NB4 (cell line): ENCODE results near the gene SPEG.

ENCODE experiments used
- DNase-seq: peaks from one replicate; pipeline ENCODE4 v3.0.0; 2010; ENCODE audit warnings: low read depth
- H3K4me3 ChIP-seq: one replicate; pipeline ENCODE4 v1.5.1; 2011; ENCODE audit warnings: mild to moderate bottlenecking, low read depth, low read length, moderate library complexity
- MYC ChIP-seq: IDR thresholded peaks from 2 replicates; pipeline ENCODE4 v1.6.1; 2011; ENCODE audit warnings: low read depth, low read length
- POLR2A ChIP-seq: IDR thresholded peaks from 2 replicates; pipeline ENCODE4 v1.6.1; 2011; ENCODE audit warnings: mild to moderate bottlenecking; ENCODE audit not compliant: insufficient read length; ENCODE audit errors: extremely low read depth
- TF ChIP-seq, protein P1 (sequence below): IDR thresholded peaks from one replicate; pipeline ENCODE4 v1.5.1; 2012; ENCODE audit warnings: low read depth, low read length
- TF ChIP-seq, protein P2 (sequence below): IDR thresholded peaks from 2 replicates; pipeline ENCODE4 v1.6.1; 2011; ENCODE audit warnings: low read depth, low read length

SPEG gene

DNA sequence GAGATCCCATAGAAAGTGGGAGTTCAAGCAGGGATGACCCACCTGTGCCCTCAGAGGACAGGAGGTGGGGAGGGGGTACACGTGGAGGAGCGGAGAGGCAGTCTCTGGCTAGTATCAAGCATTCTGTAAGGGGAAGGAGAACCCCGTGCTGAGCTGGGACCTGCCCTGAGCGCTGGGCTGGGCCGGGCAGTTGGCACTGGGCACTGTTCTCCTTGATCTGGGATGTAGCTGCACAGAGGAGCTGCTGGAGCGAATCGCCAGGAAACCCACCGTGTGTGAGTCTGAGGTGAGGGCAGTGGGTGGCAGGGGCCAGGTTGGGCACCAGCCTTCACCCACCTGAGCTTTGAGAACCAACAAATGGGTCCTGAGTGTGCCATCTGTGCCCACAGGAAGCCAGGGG is 44.3 kb downstream of the SPEG start:
- no peak for TF ChIP-seq MYC
- H3K4me3 ChIP-seq: no peak overlapping the region
- DNase-seq: no peak

DNA sequence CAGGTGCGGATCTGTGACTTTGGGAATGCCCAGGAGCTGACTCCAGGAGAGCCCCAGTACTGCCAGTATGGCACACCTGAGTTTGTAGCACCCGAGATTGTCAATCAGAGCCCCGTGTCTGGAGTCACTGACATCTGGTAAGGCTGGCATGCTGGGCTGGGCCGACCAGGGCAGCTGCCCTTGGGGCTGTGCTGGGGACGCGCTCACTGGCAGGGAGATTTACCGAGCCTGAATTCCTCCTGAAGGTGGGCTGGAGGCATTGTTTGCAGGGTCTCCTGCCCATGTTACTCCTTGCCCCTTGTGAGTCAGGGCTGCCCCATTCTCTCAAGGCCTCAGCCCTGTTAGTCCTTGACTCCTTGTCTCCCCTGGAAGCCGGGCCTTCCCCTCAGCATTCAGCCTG is 45.4 kb downstream of the SPEG start:
- no peak for DNase-seq
- no peak overlapping the region for H3K4me3 ChIP-seq
- no peak for TF ChIP-seq MYC
- TF ChIP-seq, protein P1, sequence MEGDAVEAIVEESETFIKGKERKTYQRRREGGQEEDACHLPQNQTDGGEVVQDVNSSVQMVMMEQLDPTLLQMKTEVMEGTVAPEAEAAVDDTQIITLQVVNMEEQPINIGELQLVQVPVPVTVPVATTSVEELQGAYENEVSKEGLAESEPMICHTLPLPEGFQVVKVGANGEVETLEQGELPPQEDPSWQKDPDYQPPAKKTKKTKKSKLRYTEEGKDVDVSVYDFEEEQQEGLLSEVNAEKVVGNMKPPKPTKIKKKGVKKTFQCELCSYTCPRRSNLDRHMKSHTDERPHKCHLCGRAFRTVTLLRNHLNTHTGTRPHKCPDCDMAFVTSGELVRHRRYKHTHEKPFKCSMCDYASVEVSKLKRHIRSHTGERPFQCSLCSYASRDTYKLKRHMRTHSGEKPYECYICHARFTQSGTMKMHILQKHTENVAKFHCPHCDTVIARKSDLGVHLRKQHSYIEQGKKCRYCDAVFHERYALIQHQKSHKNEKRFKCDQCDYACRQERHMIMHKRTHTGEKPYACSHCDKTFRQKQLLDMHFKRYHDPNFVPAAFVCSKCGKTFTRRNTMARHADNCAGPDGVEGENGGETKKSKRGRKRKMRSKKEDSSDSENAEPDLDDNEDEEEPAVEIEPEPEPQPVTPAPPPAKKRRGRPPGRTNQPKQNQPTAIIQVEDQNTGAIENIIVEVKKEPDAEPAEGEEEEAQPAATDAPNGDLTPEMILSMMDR: no peak
- TF ChIP-seq, protein P2, sequence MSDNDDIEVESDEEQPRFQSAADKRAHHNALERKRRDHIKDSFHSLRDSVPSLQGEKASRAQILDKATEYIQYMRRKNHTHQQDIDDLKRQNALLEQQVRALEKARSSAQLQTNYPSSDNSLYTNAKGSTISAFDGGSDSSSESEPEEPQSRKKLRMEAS: no peak
- TF ChIP-seq POLR2A: no peak

DNA sequence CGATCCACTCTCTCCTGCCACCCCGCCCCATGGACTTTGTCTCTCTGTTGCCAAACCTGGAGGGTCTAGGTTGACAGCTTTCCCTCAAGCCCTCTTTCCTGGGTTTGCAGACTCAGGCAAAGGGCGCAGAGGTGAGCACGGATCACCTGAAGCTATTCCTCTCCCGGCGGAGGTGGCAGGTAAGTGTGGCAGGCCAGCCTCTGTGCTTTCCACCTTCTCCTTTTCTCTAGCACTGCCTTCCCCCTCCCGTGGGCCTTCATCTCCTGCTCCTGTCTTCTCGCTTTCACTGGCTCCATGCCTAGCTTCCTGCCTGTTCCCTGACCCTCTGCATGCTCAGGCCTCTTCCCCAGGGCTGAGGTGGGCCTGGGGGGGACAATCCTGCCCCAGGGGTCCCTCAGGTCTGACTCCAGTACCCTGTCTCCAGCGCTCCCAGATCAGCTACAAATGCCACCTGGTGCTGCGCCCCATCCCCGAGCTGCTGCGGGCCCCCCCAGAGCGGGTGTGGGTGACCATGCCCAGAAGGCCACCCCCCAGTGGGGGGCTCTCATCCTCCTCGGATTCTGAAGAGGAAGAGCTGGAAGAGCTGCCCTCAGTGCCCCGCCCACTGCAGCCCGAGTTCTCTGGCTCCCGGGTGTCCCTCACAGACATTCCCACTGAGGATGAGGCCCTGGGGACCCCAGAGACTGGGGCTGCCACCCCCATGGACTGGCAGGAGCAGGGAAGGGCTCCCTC is 48.2 kb downstream of the SPEG start:
- TF ChIP-seq, protein P2: no peak

DNA sequence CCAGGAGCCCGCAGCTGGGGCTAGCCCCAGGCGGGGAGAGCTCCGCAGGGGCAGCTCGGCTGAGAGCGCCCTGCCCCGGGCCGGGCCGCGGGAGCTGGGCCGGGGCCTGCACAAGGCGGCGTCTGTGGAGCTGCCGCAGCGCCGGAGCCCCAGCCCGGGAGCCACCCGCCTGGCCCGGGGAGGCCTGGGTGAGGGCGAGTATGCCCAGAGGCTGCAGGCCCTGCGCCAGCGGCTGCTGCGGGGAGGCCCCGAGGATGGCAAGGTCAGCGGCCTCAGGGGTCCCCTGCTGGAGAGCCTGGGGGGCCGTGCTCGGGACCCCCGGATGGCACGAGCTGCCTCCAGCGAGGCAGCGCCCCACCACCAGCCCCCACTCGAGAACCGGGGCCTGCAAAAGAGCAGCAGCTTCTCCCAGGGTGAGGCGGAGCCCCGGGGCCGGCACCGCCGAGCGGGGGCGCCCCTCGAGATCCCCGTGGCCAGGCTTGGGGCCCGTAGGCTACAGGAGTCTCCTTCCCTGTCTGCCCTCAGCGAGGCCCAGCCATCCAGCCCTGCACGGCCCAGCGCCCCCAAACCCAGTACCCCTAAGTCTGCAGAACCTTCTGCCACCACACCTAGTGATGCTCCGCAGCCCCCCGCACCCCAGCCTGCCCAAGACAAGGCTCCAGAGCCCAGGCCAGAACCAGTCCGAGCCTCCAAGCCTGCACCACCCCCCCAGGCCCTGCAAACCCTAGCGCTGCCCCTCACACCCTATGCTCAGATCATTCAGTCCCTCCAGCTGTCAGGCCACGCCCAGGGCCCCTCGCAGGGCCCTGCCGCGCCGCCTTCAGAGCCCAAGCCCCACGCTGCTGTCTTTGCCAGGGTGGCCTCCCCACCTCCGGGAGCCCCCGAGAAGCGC is 49.1 kb downstream of the SPEG start:
- no peak for DNase-seq
- no peak overlapping the region for H3K4me3 ChIP-seq
- TF ChIP-seq POLR2A: no peak
- no peak for TF ChIP-seq MYC
- TF ChIP-seq, protein P1: no peak
- TF ChIP-seq, protein P2: no peak

More for the DNA sequence above, 48.2 kb downstream of the SPEG start:
- DNase-seq: no peak
- H3K4me3 ChIP-seq: no peak overlapping the region

DNA sequence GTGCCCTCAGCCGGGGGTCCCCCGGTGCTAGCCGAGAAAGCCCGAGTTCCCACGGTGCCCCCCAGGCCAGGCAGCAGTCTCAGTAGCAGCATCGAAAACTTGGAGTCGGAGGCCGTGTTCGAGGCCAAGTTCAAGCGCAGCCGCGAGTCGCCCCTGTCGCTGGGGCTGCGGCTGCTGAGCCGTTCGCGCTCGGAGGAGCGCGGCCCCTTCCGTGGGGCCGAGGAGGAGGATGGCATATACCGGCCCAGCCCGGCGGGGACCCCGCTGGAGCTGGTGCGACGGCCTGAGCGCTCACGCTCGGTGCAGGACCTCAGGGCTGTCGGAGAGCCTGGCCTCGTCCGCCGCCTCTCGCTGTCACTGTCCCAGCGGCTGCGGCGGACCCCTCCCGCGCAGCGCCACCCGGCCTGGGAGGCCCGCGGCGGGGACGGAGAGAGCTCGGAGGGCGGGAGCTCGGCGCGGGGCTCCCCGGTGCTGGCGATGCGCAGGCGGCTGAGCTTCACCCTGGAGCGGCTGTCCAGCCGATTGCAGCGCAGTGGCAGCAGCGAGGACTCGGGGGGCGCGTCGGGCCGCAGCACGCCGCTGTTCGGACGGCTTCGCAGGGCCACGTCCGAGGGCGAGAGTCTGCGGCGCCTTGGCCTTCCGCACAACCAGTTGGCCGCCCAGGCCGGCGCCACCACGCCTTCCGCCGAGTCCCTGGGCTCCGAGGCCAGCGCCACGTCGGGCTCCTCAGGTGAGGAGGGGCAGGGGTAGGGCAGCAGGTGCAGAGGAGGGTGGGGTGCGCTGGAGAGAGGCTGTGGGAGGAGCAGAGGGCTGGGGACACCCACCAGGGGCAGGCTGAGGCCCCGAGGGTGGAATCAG is 49.9 kb downstream of the SPEG start:
- TF ChIP-seq MYC (no peak), POLR2A (no peak)
- TF ChIP-seq, protein P2: no peak
- TF ChIP-seq, protein P1: no peak
- H3K4me3 ChIP-seq: no peak overlapping the region
- no peak for DNase-seq

DNA sequence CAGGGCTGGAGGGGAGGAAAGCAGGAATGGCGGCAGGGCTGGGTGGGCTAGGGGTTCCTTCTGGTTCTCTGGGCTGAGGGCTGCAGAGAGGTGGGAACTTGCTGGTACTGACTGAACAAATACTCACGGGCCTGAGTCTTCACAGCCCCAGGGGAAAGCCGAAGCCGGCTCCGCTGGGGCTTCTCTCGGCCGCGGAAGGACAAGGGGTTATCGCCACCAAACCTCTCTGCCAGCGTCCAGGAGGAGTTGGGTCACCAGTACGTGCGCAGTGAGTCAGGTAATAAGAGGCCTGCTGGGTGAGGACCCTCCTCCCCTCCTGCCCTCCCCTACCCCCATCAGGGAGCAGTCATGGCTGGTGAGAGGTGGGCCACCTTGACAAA is 50.5 kb downstream of the SPEG start:
- TF ChIP-seq MYC: no peak
- TF ChIP-seq, protein P2: no peak
- TF ChIP-seq POLR2A: no peak
- TF ChIP-seq, protein P1: no peak
- no peak overlapping the region for H3K4me3 ChIP-seq
- no peak for DNase-seq
